ENCODE measurements around the gene IDH3B.
A peak's percentile ranks its signal among the peaks of the same experiment; 100 is the strongest.
"Not testable (repeated sequence)": the region's sequence is repeated elsewhere in the genome, so short reads cannot be mapped to it uniquely, and the experiment has no call there.

The IDH3B gene

GRCh38 chr20:2663887-2664719 is at the start of gene IDH3B:
IDH3B (minus strand) TSS chr20:2664216; CDS start chr20:2664188, 28 bp downstream.
- DNase-seq = peak; percentile 85

GRCh38 chr20:2713285-2713684 is 49.3 kb upstream of the IDH3B start:
- DNase-seq = no peak

GRCh38 chr20:2709205-2709981 is 45.4 kb upstream of the IDH3B start:
- no peak for DNase-seq

- DNase-seq = no peak
Measured at GRCh38 chr20:2708665-2709064, 44.6 kb upstream of the IDH3B start.

- no peak for DNase-seq
Measured at GRCh38 chr20:2708073-2708415, 44.0 kb upstream of the IDH3B start.

- no peak for DNase-seq
Measured at GRCh38 chr20:2707353-2708072, 43.5 kb upstream of the IDH3B start.

GRCh38 chr20:2706688-2707352 is 42.8 kb upstream of the IDH3B start:
- no peak for DNase-seq

- DNase-seq = no peak
Measured at GRCh38 chr20:2705931-2706645, 42.1 kb upstream of the IDH3B start.

GRCh38 chr20:2703716-2704475 is 39.9 kb upstream of the IDH3B start:
- DNase-seq = no peak

GRCh38 chr20:2701671-2702081 is 37.7 kb upstream of the IDH3B start:
- DNase-seq = no peak

GRCh38 chr20:2700913-2701620 is 37.1 kb upstream of the IDH3B start:
- DNase-seq = no peak

GRCh38 chr20:2699775-2700413 is 35.9 kb upstream of the IDH3B start:
- no peak for DNase-seq

GRCh38 chr20:2698912-2699311 is 34.9 kb upstream of the IDH3B start:
- no peak for DNase-seq

GRCh38 chr20:2698186-2698817 is 34.3 kb upstream of the IDH3B start:
- DNase-seq = no peak

GRCh38 chr20:2697768-2698167 is 33.8 kb upstream of the IDH3B start:
- DNase-seq = no peak

- DNase-seq = no peak
Measured at GRCh38 chr20:2696646-2697045, 32.6 kb upstream of the IDH3B start.

GRCh38 chr20:2695984-2696525 is 32.0 kb upstream of the IDH3B start:
- DNase-seq = not testable (repeated sequence)

GRCh38 chr20:2695206-2695983 is 31.4 kb upstream of the IDH3B start:
- no peak for DNase-seq

GRCh38 chr20:2694519-2694918 is 30.5 kb upstream of the IDH3B start:
- DNase-seq = no peak
